OCI-LY7 (cell line): ENCODE results near the gene OLA1.

Experiments used
- EZH2phosphoT487 ChIP-seq: fragments of 200-600 bp; sonication (generic); IDR thresholded peaks from 2 replicates; pipeline ENCODE4 v1.6.1; 2018; ENCODE audit warnings: low read depth, borderline replicate concordance, mild to moderate bottlenecking, mixed run types, antibody characterized with exemption, low read length, moderate library complexity, mixed read lengths
- TF ChIP-seq, protein P1 (sequence below): fragments of 200-600 bp; sonication (generic); conservative IDR thresholded peaks from 2 replicates; pipeline ENCODE4 v1.5.1; 2014; ENCODE audit warnings: mild to moderate bottlenecking, antibody characterized with exemption, low read length, moderate library complexity, mixed read lengths

DNA sequence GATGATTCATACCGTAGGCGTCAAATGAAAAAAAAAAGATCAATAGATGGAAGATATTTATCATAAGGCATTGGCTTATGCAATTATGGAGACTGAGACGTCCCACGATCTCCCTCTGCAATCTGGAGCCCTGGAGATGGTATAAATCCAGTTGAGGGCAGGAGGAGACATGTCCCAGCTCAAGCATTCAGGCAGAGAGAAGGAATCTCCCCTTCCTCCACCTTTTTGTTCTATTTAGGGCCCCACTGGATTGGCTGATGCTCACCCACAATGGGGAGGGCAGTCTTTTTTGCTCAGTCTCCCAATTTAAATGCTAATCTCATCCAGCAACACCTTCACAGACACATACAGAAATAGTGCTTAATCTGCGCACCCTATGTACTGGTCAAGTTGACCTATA lies 18.0 kb upstream of the OLA1 start:
- TF ChIP-seq, protein P1, sequence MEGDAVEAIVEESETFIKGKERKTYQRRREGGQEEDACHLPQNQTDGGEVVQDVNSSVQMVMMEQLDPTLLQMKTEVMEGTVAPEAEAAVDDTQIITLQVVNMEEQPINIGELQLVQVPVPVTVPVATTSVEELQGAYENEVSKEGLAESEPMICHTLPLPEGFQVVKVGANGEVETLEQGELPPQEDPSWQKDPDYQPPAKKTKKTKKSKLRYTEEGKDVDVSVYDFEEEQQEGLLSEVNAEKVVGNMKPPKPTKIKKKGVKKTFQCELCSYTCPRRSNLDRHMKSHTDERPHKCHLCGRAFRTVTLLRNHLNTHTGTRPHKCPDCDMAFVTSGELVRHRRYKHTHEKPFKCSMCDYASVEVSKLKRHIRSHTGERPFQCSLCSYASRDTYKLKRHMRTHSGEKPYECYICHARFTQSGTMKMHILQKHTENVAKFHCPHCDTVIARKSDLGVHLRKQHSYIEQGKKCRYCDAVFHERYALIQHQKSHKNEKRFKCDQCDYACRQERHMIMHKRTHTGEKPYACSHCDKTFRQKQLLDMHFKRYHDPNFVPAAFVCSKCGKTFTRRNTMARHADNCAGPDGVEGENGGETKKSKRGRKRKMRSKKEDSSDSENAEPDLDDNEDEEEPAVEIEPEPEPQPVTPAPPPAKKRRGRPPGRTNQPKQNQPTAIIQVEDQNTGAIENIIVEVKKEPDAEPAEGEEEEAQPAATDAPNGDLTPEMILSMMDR = no peak
- no peak for TF ChIP-seq EZH2phosphoT487
